ENCODE measurements around the gene RBBP5. TPM values are rescaled to one million over a fixed set of nuclear protein-coding genes. Genes with fewer than 3 reads are reported as not detected.

The RBBP5 gene
- total RNA-seq, 1 experiment from 2014 or later = 19.0 TPM

GRCh38 chr1:205133287-205133686 lies 11.5 kb upstream of the RBBP5 start:
- intact Hi-C loops (cut with micrococcal nuclease; ENCODE audit: unreplicated experiment) = no loop called here
- Mint-ChIP-seq H3K27me3 (ENCODE audit: insufficient read depth, unreplicated experiment) (no peaks in the 10 kb centered on the region), H3K4me3 (ENCODE audit: unreplicated experiment) (no peak overlapping the region), H3K36me3 (ENCODE audit: insufficient read depth, unreplicated experiment) (no peaks in the 10 kb centered on the region), H3K4me1 (ENCODE audit: low read depth, unreplicated experiment) (no peaks in the 10 kb centered on the region), H3K27ac (ENCODE audit: unreplicated experiment) (no peak overlapping the region), H3K9me3 (ENCODE audit: unreplicated experiment) (no peaks in the 10 kb centered on the region)
- no peak overlapping the region for H3K4me3 ChIP-seq (ENCODE audit: low read depth, low read length)
- H3K27me3 ChIP-seq (replicated peaks; ENCODE audit: control insufficient read depth, insufficient read depth, low read length) = no peaks in the 10 kb centered on the region
- CTCF ChIA-PET = no interaction called here
- TF ChIP-seq, protein P1, sequence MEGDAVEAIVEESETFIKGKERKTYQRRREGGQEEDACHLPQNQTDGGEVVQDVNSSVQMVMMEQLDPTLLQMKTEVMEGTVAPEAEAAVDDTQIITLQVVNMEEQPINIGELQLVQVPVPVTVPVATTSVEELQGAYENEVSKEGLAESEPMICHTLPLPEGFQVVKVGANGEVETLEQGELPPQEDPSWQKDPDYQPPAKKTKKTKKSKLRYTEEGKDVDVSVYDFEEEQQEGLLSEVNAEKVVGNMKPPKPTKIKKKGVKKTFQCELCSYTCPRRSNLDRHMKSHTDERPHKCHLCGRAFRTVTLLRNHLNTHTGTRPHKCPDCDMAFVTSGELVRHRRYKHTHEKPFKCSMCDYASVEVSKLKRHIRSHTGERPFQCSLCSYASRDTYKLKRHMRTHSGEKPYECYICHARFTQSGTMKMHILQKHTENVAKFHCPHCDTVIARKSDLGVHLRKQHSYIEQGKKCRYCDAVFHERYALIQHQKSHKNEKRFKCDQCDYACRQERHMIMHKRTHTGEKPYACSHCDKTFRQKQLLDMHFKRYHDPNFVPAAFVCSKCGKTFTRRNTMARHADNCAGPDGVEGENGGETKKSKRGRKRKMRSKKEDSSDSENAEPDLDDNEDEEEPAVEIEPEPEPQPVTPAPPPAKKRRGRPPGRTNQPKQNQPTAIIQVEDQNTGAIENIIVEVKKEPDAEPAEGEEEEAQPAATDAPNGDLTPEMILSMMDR (IDR thresholded peaks at IDR 0.05; ENCODE audit: insufficient read depth in 1 of 2, low read depth in 1 of 2, low read length in 1 of 2, severe bottlenecking in 1 of 2, unreplicated experiment in 1 of 2) = no peak
- no TSS peak for BruUV-seq (replicated peaks)
- POLR2A ChIA-PET = no interaction called here
- H3K36me3 ChIP-seq (ENCODE audit: control insufficient read depth, insufficient read depth, low read length) = no peaks in the 10 kb centered on the region
- DNase-seq = no peak
- H3K9me3 ChIP-seq = no peaks in the 10 kb centered on the region
- no peaks in the 10 kb centered on the region for H3K4me1 ChIP-seq

DNA sequence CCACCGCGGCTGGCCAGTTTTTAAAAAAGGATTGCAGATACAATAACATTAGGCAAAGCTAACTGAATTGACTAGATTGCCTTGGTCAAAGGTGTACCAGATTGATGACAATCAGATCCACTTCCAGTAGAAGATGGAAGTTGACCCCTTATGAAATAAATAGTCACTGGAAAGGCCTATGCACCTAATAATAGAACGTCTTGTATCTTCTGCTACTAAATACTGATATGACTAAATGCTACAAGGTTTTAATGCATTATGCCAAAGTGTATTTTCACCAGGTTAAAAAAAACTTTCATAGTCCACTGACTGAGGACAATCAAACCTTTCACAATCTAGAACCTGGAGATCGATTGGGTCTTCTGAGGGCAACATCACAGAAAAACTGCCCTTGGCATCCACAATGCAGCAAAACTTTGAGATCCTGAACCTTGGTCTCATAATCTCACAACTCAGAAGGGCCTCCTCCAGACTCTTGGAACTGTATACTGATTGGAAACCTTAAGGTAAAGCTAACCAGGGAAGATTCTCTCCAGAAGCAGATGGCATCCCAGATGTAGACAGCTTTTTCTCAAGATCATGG lies 7.8 kb upstream of the RBBP5 start:
- ChIA-PET CTCF (no interaction called here), POLR2A (no interaction called here)
- H3K36me3 ChIP-seq (ENCODE audit: control insufficient read depth, insufficient read depth, low read length) = no peaks in the 10 kb centered on the region
- no peaks in the 10 kb centered on the region for H3K27me3 ChIP-seq (replicated peaks; ENCODE audit: control insufficient read depth, insufficient read depth, low read length)
- no peak overlapping the region for H3K4me3 Mint-ChIP-seq (ENCODE audit: unreplicated experiment)
- H3K4me1 ChIP-seq = no peaks in the 10 kb centered on the region
- intact Hi-C loops (cut with micrococcal nuclease; ENCODE audit: unreplicated experiment) = no loop called here
- DNase-seq = no peak
- no peaks in the 10 kb centered on the region for H3K9me3 Mint-ChIP-seq (ENCODE audit: unreplicated experiment)
- H3K27ac Mint-ChIP-seq (ENCODE audit: unreplicated experiment) = no peak overlapping the region
- no peaks in the 10 kb centered on the region for H3K36me3 Mint-ChIP-seq (ENCODE audit: insufficient read depth, unreplicated experiment)
- H3K4me1 Mint-ChIP-seq (ENCODE audit: low read depth, unreplicated experiment) = no peaks in the 10 kb centered on the region
- no TSS peak for BruUV-seq (replicated peaks)
- H3K9me3 ChIP-seq = no peaks in the 10 kb centered on the region
- no peaks in the 10 kb centered on the region for H3K27me3 Mint-ChIP-seq (ENCODE audit: insufficient read depth, unreplicated experiment)
- TF ChIP-seq, protein P1 (IDR thresholded peaks at IDR 0.05; ENCODE audit: insufficient read depth in 1 of 2, low read depth in 1 of 2, low read length in 1 of 2, severe bottlenecking in 1 of 2, unreplicated experiment in 1 of 2) = no peak
- H3K4me3 ChIP-seq (ENCODE audit: low read depth, low read length) = no peak overlapping the region

GRCh38 chr1:205128050-205128449 lies 6.3 kb upstream of the RBBP5 start:
- Histone ChIP-seq H3K4me1 (no peaks in the 10 kb centered on the region), H3K36me3 (ENCODE audit: control insufficient read depth, insufficient read depth, low read length) (no peaks in the 10 kb centered on the region), H3K27me3 (replicated peaks; ENCODE audit: control insufficient read depth, insufficient read depth, low read length) (no peaks in the 10 kb centered on the region), H3K4me3 (ENCODE audit: low read depth, low read length) (no peak overlapping the region), H3K9me3 (no peaks in the 10 kb centered on the region)
- DNase-seq = no peak
- Mint-ChIP-seq H3K4me3 (ENCODE audit: unreplicated experiment) (no peak overlapping the region), H3K27ac (ENCODE audit: unreplicated experiment) (no peak overlapping the region), H3K9me3 (ENCODE audit: unreplicated experiment) (no peaks in the 10 kb centered on the region), H3K27me3 (ENCODE audit: insufficient read depth, unreplicated experiment) (no peaks in the 10 kb centered on the region), H3K4me1 (ENCODE audit: low read depth, unreplicated experiment) (no peaks in the 10 kb centered on the region), H3K36me3 (ENCODE audit: insufficient read depth, unreplicated experiment) (no peaks in the 10 kb centered on the region)
- POLR2A ChIA-PET = no interaction called here
- TF ChIP-seq, protein P1 (IDR thresholded peaks at IDR 0.05; ENCODE audit: insufficient read depth in 1 of 2, low read depth in 1 of 2, low read length in 1 of 2, severe bottlenecking in 1 of 2, unreplicated experiment in 1 of 2) = no peak
- no TSS peak for BruUV-seq (replicated peaks)
- CTCF ChIA-PET = no interaction called here
- intact Hi-C loops (cut with micrococcal nuclease; ENCODE audit: unreplicated experiment) = no loop called here

All from Caco-2 (cell line).